GM21390 (cell line): ENCODE measurements around the gene PHTF2.
"Not testable (repeated sequence)": the region's sequence is repeated elsewhere in the genome, so short reads cannot be mapped to it uniquely, and the experiment has no call there.

ENCODE experiments used
- ATAC-seq: cut with Tn5 transposase; IDR thresholded peaks from one replicate; pipeline ENCODE4 v1.9.1; 2021; ENCODE audit not compliant: unreplicated experiment

PHTF2 gene

GRCh38 chr7:77827999-77828398 is 29.4 kb downstream of the PHTF2 start:
- ATAC-seq = no peak

- ATAC-seq = no peak
These were observed 32.2 kb downstream of the PHTF2 start for GRCh38 chr7:77830649-77831355.

- ATAC-seq = no peak
These were observed 32.9 kb downstream of the PHTF2 start for GRCh38 chr7:77831481-77831880.

- no peak for ATAC-seq
These were observed 33.4 kb downstream of the PHTF2 start for GRCh38 chr7:77831953-77832352.

GRCh38 chr7:77833136-77833535 is 34.6 kb downstream of the PHTF2 start:
- no peak for ATAC-seq

GRCh38 chr7:77836425-77836824 is 37.9 kb downstream of the PHTF2 start:
- ATAC-seq = not testable (repeated sequence)

- ATAC-seq = no peak
These were observed 38.7 kb downstream of the PHTF2 start for GRCh38 chr7:77837275-77837674.

- ATAC-seq = no peak
These were observed 39.4 kb downstream of the PHTF2 start for GRCh38 chr7:77837966-77838365.

GRCh38 chr7:77838929-77839491 is 40.4 kb downstream of the PHTF2 start:
- no peak for ATAC-seq

- ATAC-seq = no peak
These were observed 41.3 kb downstream of the PHTF2 start for GRCh38 chr7:77839919-77840318.

- ATAC-seq = no peak
These were observed 44.6 kb downstream of the PHTF2 start for GRCh38 chr7:77843194-77843593.

GRCh38 chr7:77846317-77847092 is 47.9 kb downstream of the PHTF2 start:
- ATAC-seq = no peak

- ATAC-seq = no peak
These were observed 57.0 kb downstream of the PHTF2 start for GRCh38 chr7:77855371-77856083.

- ATAC-seq = peak; percentile 55
These were observed 59.7 kb downstream of the PHTF2 start for GRCh38 chr7:77858278-77858677.

GRCh38 chr7:77859343-77859742 is 60.8 kb downstream of the PHTF2 start:
- no peak for ATAC-seq

GRCh38 chr7:77862691-77863090 is 64.1 kb downstream of the PHTF2 start:
- no peak for ATAC-seq

GRCh38 chr7:77863860-77864259 is 65.3 kb downstream of the PHTF2 start:
- ATAC-seq = no peak

GRCh38 chr7:77866370-77866769 is 67.8 kb downstream of the PHTF2 start:
- ATAC-seq = no peak

GRCh38 chr7:77866786-77867536 is 68.4 kb downstream of the PHTF2 start:
- ATAC-seq = no peak

GRCh38 chr7:77867537-77867865 is 68.9 kb downstream of the PHTF2 start:
- no peak for ATAC-seq

- ATAC-seq = not testable (repeated sequence)
These were observed 73.7 kb downstream of the PHTF2 start for GRCh38 chr7:77872256-77872655.
